Astrocyte (in vitro differentiated cells and primary cell): Measurements from ENCODE around the gene TIMMDC1. TPM values are rescaled to one million over a fixed set of nuclear protein-coding genes. Genes with fewer than 3 reads are reported as not detected.

Experiments used
- DNase-seq: peaks from one replicate; pipeline ENCODE4 v3.0.0-alpha.2; 2010; ENCODE audit warnings: low read depth
- FAIRE-seq: peaks from 2 replicates; lab custom pipeline; 2011; peaks lifted over from hg19 to GRCh38; lab: Jason Lieb, UNC
- H2AFZ ChIP-seq: 2 replicates; pipeline ENCODE4 v1.6.0; 2012; ENCODE audit warnings: low read depth, low read length, inconsistent platforms
- H3K27ac ChIP-seq: 2 replicates; pipeline ENCODE4 v1.5.1; 2011; ENCODE audit warnings: low read depth, low read length, inconsistent platforms
- H3K27me3 ChIP-seq: 2 replicates; pipeline ENCODE4 v1.6.0; 2011; ENCODE audit warnings: low read length, inconsistent platforms; ENCODE audit not compliant: insufficient read depth
- H3K36me3 ChIP-seq: 2 replicates; pipeline ENCODE4 v1.5.1; 2011; ENCODE audit warnings: low read length, inconsistent platforms; ENCODE audit not compliant: insufficient read depth
- H3K4me1 ChIP-seq: 2 replicates; pipeline ENCODE4 v1.5.1; 2011; ENCODE audit warnings: low read length, inconsistent platforms; ENCODE audit not compliant: insufficient read depth
- H3K4me2 ChIP-seq: 2 replicates; pipeline ENCODE4 v1.6.0; 2012; ENCODE audit warnings: low read length, inconsistent platforms
- H3K4me3 ChIP-seq: 2 replicates; pipeline ENCODE4 v1.5.1; 2011; ENCODE audit warnings: low read depth, mild to moderate bottlenecking, low read length, inconsistent platforms; ENCODE audit not compliant: insufficient read depth
- H3K79me2 ChIP-seq: 2 replicates; pipeline ENCODE4 v1.6.0; 2012; ENCODE audit warnings: mild to moderate bottlenecking, low read length, inconsistent platforms; ENCODE audit not compliant: insufficient read depth
- H3K9ac ChIP-seq: 2 replicates; pipeline ENCODE4 v1.6.0; 2012; ENCODE audit warnings: mild to moderate bottlenecking, low read length, inconsistent platforms
- H3K9me3 ChIP-seq: 2 replicates; pipeline ENCODE4 v1.5.1; 2012; ENCODE audit warnings: low read depth, mild to moderate bottlenecking, low read length, inconsistent platforms; ENCODE audit not compliant: insufficient read depth
- H4K20me1 ChIP-seq: 2 replicates; pipeline ENCODE4 v1.6.0; 2012; ENCODE audit warnings: low read length, inconsistent platforms; ENCODE audit not compliant: insufficient read depth
- H3K27ac Mint-ChIP-seq: one replicate; pipeline ENCODE4 v1.8.0; 2021; ENCODE audit warnings: mild to moderate bottlenecking, mixed read lengths; ENCODE audit not compliant: unreplicated experiment
- H3K27me3 Mint-ChIP-seq: one replicate; pipeline ENCODE4 v1.8.0; 2021; ENCODE audit warnings: low read depth, mixed read lengths; ENCODE audit not compliant: unreplicated experiment
- H3K36me3 Mint-ChIP-seq: one replicate; pipeline ENCODE4 v1.8.0; 2021; ENCODE audit warnings: low read depth, mixed read lengths; ENCODE audit not compliant: unreplicated experiment
- H3K4me1 Mint-ChIP-seq: one replicate; pipeline ENCODE4 v1.8.0; 2021; ENCODE audit warnings: low read depth, mixed read lengths; ENCODE audit not compliant: unreplicated experiment
- H3K4me3 Mint-ChIP-seq: one replicate; pipeline ENCODE4 v1.8.0; 2021; ENCODE audit warnings: mild to moderate bottlenecking, moderate library complexity, mixed read lengths; ENCODE audit not compliant: unreplicated experiment
- H3K9me3 Mint-ChIP-seq: one replicate; pipeline ENCODE4 v1.8.0; 2021; ENCODE audit warnings: mild to moderate bottlenecking, mixed read lengths; ENCODE audit not compliant: unreplicated experiment
- CTCF ChIP-seq: IDR thresholded peaks from 2 replicates; pipeline ENCODE4 v1.5.1; 2011; ENCODE audit warnings: low read depth, mild to moderate bottlenecking, inconsistent platforms, low read length, moderate library complexity; ENCODE audit not compliant: insufficient read depth
- EZH2 ChIP-seq: IDR thresholded peaks from 2 replicates; pipeline ENCODE4 v1.6.1; 2012; ENCODE audit warnings: mild to moderate bottlenecking, low read length, inconsistent platforms; ENCODE audit not compliant: insufficient read depth
- total RNA-seq: library from RNA; stranded (reverse); gene quantifications from 2 replicates; pipeline ENCODE4 v1.2.1, GENCODE V29; 2021

TIMMDC1 gene
- total RNA-seq, 1 donor from 2014 or later, result 109 TPM

GRCh38 chr3:119527714-119528113 is 29.4 kb downstream of the TIMMDC1 start:
- Histone ChIP-seq H3K9ac (no peak overlapping the region), H2AFZ (no peak overlapping the region), H3K4me2 (no peak overlapping the region), H3K27me3 (no peaks in the 10 kb centered on the region), H3K9me3 (no peaks in the 10 kb centered on the region), H3K79me2 (no peaks in the 10 kb centered on the region), H3K4me1 (no peaks in the 10 kb centered on the region), H3K36me3 (peaks cover 11% of the 10 kb centered on the region), H3K27ac (no peak overlapping the region), H4K20me1 (no peaks in the 10 kb centered on the region), H3K4me3 (no peak overlapping the region)
- TF ChIP-seq CTCF, result no peak
- no peak for TF ChIP-seq EZH2
- H3K27me3 Mint-ChIP-seq, result no peaks in the 10 kb centered on the region
- no peak overlapping the region for H3K4me3 Mint-ChIP-seq
- FAIRE-seq (no peak), DNase-seq (no peak)
- no peaks in the 10 kb centered on the region for H3K9me3 Mint-ChIP-seq
- H3K36me3 Mint-ChIP-seq, result peaks cover 3% of the 10 kb centered on the region
- H3K27ac Mint-ChIP-seq, result no peak overlapping the region
- H3K4me1 Mint-ChIP-seq, result peaks cover 5% of the 10 kb centered on the region

- no peak overlapping the region for H3K27ac ChIP-seq
- no peaks in the 10 kb centered on the region for H3K36me3 ChIP-seq
- Mint-ChIP-seq H3K9me3 (no peaks in the 10 kb centered on the region), H3K27ac (no peak overlapping the region), H3K27me3 (no peaks in the 10 kb centered on the region), H3K4me1 (peaks cover 5% of the 10 kb centered on the region), H3K36me3 (peaks cover 3% of the 10 kb centered on the region), H3K4me3 (no peak overlapping the region)
- no peak overlapping the region for H2AFZ ChIP-seq
- TF ChIP-seq EZH2 (no peak), CTCF (no peak)
- H4K20me1 ChIP-seq, result no peaks in the 10 kb centered on the region
- DNase-seq (peak; percentile 53), FAIRE-seq (peak; percentile 29)
- H3K4me3 ChIP-seq, result no peak overlapping the region
- H3K27me3 ChIP-seq, result no peaks in the 10 kb centered on the region
- H3K9ac ChIP-seq, result no peak overlapping the region
- no peaks in the 10 kb centered on the region for H3K9me3 ChIP-seq
- H3K79me2 ChIP-seq, result no peaks in the 10 kb centered on the region
- H3K4me1 ChIP-seq, result no peaks in the 10 kb centered on the region
- no peak overlapping the region for H3K4me2 ChIP-seq
These were observed 31.5 kb downstream of the TIMMDC1 start for GRCh38 chr3:119529883-119530282.

- H3K4me1 ChIP-seq, result no peaks in the 10 kb centered on the region
- H3K27ac ChIP-seq, result no peak overlapping the region
- peaks cover 5% of the 10 kb centered on the region for H3K4me1 Mint-ChIP-seq
- H3K36me3 ChIP-seq, result no peaks in the 10 kb centered on the region
- H3K79me2 ChIP-seq, result no peaks in the 10 kb centered on the region
- TF ChIP-seq EZH2, result no peak
- TF ChIP-seq CTCF, result no peak
- H3K9ac ChIP-seq, result no peak overlapping the region
- H3K36me3 Mint-ChIP-seq, result peaks cover 3% of the 10 kb centered on the region
- no peak overlapping the region for H2AFZ ChIP-seq
- no peak overlapping the region for H3K4me2 ChIP-seq
- no peaks in the 10 kb centered on the region for H3K27me3 Mint-ChIP-seq
- no peaks in the 10 kb centered on the region for H3K9me3 ChIP-seq
- no peak overlapping the region for H3K4me3 Mint-ChIP-seq
- H3K27me3 ChIP-seq, result no peaks in the 10 kb centered on the region
- no peaks in the 10 kb centered on the region for H4K20me1 ChIP-seq
- no peaks in the 10 kb centered on the region for H3K9me3 Mint-ChIP-seq
- no peak overlapping the region for H3K27ac Mint-ChIP-seq
- DNase-seq, result no peak
- no peak for FAIRE-seq
- no peak overlapping the region for H3K4me3 ChIP-seq
These were observed 32.1 kb downstream of the TIMMDC1 start for GRCh38 chr3:119530456-119530855.
